ELF-1 (cell line): ENCODE results near the gene PIEZO2.
A peak's percentile ranks its signal among the peaks of the same experiment; 100 is the strongest.
"Not testable (repeated sequence)": the region's sequence is repeated elsewhere in the genome, so short reads cannot be mapped to it uniquely, and the experiment has no call there.

Experiments
- DNase-seq: peaks from one replicate; pipeline ENCODE4 v3.0.0-alpha.2; 2016; ENCODE audit warnings: low read depth, low spot score

The PIEZO2 gene

GRCh38 chr18:10977042-10977441 lies 172.3 kb downstream of the PIEZO2 start:
- DNase-seq, result no peak

GRCh38 chr18:10973567-10974203 lies 175.7 kb downstream of the PIEZO2 start:
- no peak for DNase-seq

- DNase-seq, result no peak
These were observed 177.7 kb downstream of the PIEZO2 start for GRCh38 chr18:10971717-10972116.

- DNase-seq, result no peak
These were observed 184.2 kb downstream of the PIEZO2 start for GRCh38 chr18:10965119-10965518.

- no peak for DNase-seq
These were observed 195.7 kb downstream of the PIEZO2 start for GRCh38 chr18:10953672-10954071.

GRCh38 chr18:10951631-10952544 lies 197.5 kb downstream of the PIEZO2 start:
- no peak for DNase-seq

GRCh38 chr18:10950876-10951630 lies 198.3 kb downstream of the PIEZO2 start:
- no peak for DNase-seq

- DNase-seq, result no peak
These were observed 199.1 kb downstream of the PIEZO2 start for GRCh38 chr18:10950080-10950875.

GRCh38 chr18:10949655-10950054 lies 199.7 kb downstream of the PIEZO2 start:
- DNase-seq, result no peak

- no peak for DNase-seq
These were observed 200.9 kb downstream of the PIEZO2 start for GRCh38 chr18:10948421-10948820.

- DNase-seq, result no peak
These were observed 203.3 kb downstream of the PIEZO2 start for GRCh38 chr18:10946058-10946457.

- no peak for DNase-seq
These were observed 206.4 kb downstream of the PIEZO2 start for GRCh38 chr18:10942998-10943397.

GRCh38 chr18:10939822-10940221 lies 209.5 kb downstream of the PIEZO2 start:
- DNase-seq, result no peak

- no peak for DNase-seq
These were observed 211.4 kb downstream of the PIEZO2 start for GRCh38 chr18:10937743-10938640.

- peak; percentile 76 for DNase-seq
These were observed 213.0 kb downstream of the PIEZO2 start for GRCh38 chr18:10936176-10937053.

- no peak for DNase-seq
These were observed 213.8 kb downstream of the PIEZO2 start for GRCh38 chr18:10935588-10935987.

- not testable (repeated sequence) for DNase-seq
These were observed 215.7 kb downstream of the PIEZO2 start for GRCh38 chr18:10933648-10934047.

GRCh38 chr18:10930076-10930475 lies 219.3 kb downstream of the PIEZO2 start:
- DNase-seq, result peak; percentile 18

GRCh38 chr18:10928772-10929373 lies 220.5 kb downstream of the PIEZO2 start:
- no peak for DNase-seq
